Endothelial cell of umbilical vein (primary cell): Measurements from ENCODE around the gene OTOP2.

Source experiments
- CTCF ChIP-seq, 2 donors: IDR thresholded peaks; 1 replicate in 1 of 2; 2 replicates in 1 of 2; pipeline ENCODE4 v1.5.1; 2011; ENCODE audit warnings: low read length in 2 of 2, mild to moderate bottlenecking in 2 of 2, moderate library complexity in 2 of 2, control low read depth in 1 of 2, inconsistent platforms in 1 of 2, low read depth in 1 of 2; ENCODE audit not compliant: insufficient read depth in 1 of 2; ENCODE audit errors: extremely low read depth in 1 of 2
- EZH2 ChIP-seq: IDR thresholded peaks from 2 replicates; pipeline ENCODE4 v1.6.1; 2012; ENCODE audit warnings: borderline replicate concordance, low read depth, mild to moderate bottlenecking, moderate library complexity, low read length, inconsistent platforms; ENCODE audit not compliant: severe bottlenecking
- JUN ChIP-seq: IDR thresholded peaks from 2 replicates; pipeline ENCODE4 v1.6.1; 2011; ENCODE audit warnings: borderline replicate concordance, low read depth; ENCODE audit not compliant: insufficient read length, insufficient read depth
- MAX ChIP-seq: IDR thresholded peaks from 2 replicates; pipeline ENCODE4 v1.6.1; 2011; ENCODE audit not compliant: insufficient read depth, insufficient read length
- POLR2A ChIP-seq: IDR thresholded peaks from 2 replicates; pipeline ENCODE4 v1.6.1; 2012; ENCODE audit warnings: low read depth, mild to moderate bottlenecking, control low read depth, low read length
- POLR2AphosphoS5 ChIP-seq: IDR thresholded peaks from 2 replicates; pipeline ENCODE4 v1.6.1; 2012; ENCODE audit warnings: low read depth, mild to moderate bottlenecking, control low read depth, low read length, moderate library complexity; ENCODE audit not compliant: insufficient read depth

GRCh38 chr17:74903671-74904070, 20.4 kb upstream of the OTOP2 start:
- no peak for TF ChIP-seq CTCF (IDR thresholded peaks at IDR 0.05; ENCODE audit: extremely low read depth in 1 of 2, insufficient read depth in 1 of 2, low read depth in 1 of 2, low read length in 2 of 2)
- no peak for TF ChIP-seq MAX
- TF ChIP-seq POLR2AphosphoS5 = no peak
- no peak for TF ChIP-seq EZH2
- no peak for TF ChIP-seq JUN
- TF ChIP-seq POLR2A = no peak
